NCI-H2081 (cell line): ENCODE measurements around the gene PPFIA1.

Experiments
- DNase-seq, 2 experiments: peaks; one replicate each; lab custom pipeline; 2025; lab: John Stamatoyannopoulos, UW

PPFIA1 gene

DNA sequence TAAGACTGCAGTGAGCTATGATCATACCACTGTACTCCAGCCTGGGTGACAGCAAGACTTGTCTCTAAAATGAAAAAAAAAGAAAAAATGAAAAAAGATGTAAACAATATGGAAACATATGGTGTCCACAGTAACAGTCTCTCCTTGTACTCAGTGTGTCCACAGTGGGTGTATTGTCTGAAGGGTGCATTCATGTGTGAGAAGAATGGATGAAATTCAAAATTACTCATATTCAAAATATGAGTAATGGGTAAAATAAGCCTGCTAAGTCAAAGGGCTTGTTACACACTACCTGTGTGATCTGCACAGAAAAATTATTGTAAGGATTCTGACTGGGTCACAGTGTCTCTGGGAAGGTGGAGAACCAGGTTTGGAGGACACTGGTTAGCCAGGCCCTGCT is 26.9 kb downstream of the PPFIA1 start:
- no peak for DNase-seq

DNA sequence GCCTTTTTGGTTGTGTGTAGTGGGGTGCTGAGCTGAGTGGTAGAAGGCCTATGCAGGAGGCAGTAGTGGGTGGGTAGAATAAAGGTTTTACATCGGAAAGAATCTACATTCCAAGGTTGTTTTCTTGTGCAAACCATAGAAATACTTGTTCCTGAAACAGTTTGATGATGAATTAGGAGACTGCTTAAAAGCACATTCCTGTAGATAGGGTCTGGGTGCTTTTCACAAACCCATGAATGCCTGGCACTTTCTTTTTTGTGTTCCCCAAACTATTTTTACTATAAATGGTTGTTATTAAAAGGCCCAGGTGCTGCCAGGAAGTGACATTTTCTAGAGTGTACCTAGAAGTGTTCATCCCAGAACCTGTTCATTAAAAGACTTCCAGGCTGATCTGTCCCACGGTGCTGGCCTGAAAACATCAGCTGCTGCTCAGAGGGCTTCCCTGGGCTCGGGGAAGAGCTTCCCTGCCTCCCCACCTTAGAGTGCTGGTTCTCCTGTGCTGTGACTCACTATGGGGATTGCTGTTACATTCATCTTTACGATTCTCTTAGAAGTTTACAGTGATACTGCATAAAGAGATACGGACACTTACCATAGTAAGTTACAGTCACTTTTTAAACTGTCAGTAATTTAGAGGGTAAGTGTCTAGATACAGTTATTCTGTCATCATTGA is 27.9 kb downstream of the PPFIA1 start:
- no peak for DNase-seq

DNA sequence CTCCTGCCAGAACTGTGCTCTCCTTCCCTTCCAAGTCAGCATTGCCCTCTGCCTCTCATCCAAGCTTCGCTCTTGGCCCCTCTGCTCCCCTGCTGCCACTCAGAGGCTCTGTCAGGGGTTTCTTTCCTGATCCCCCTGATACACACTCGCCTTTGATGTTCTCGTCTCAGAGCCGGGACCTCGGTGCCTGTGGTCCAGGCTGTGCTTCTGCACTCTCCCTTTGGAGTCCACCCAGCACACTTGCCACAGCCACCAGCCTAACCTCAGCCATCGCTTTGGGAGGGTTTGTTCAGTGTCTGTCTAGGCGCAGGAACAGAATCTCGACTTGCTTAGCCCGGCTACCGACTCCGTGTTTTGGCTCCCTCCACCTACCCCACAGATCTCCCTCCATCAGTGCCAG is 29.1 kb downstream of the PPFIA1 start:
- DNase-seq = no peak

DNA sequence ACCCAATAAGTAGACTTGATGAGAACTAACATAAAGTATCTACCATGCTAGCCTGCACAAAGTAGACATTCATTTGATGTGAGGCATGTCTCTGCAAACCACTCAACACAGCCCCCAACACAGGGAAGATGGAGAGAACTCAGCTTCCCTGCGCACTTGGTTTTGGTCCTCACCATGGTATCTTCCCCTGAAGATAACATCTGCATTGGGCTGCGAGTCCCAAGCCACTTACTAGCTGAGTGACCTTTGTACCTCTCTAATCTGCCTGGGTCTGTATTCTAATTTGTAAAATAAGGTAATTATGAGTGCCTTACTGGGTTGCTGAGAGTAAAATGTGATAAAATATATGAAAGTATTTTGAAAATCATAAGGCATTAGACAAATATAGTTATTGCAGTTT is 30.7 kb downstream of the PPFIA1 start:
- no peak for DNase-seq

DNA sequence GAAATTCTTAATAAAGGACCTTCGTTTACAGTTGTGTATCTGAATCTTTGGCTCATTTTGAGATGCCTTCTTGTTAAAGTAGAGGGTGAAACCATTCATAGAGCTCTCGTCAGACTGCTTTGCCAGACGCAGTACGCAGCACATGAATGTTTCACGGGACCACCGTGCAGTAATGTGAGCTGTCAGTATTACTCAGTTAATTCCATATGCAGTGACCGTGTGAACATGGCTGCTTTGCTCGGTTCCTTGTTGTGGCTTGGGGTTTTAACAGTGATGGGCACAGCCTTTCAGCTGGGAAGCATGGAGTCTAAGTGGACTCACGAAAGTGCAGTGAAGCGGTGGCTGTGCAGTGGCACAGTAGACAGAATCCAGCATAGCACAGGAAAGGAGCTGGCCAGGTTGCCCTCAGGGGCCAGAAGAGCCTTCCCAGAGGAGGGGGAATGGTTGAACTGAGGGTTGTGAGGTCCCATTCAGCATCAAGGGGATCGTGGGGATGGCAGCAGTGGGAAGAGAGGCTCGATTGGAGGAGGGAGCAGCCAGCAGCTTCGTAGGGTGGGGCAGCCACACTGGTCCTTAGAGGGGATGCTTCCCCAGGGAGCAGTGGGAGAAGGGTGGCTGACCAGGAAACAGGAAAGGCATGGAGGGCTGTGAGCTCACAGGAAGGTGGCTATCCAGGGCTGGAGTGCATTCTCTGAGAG is 31.4 kb downstream of the PPFIA1 start:
- DNase-seq = no peak

DNA sequence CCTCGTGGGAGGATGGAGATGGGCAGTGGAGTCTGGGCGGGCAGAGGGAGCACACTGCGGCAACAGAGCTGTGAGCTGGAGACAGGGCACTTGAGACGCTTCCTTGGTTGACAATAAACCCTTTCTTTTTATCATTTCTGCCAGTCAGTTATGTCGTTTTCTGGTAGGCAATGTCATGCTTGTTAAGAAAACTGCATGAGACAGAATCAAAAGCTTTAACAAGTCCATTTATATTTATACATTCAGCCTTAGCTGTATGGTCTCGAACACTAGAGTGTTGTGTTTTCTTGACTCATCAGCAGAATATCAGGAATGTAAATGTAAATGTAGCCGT is 31.9 kb downstream of the PPFIA1 start:
- no peak for DNase-seq

DNA sequence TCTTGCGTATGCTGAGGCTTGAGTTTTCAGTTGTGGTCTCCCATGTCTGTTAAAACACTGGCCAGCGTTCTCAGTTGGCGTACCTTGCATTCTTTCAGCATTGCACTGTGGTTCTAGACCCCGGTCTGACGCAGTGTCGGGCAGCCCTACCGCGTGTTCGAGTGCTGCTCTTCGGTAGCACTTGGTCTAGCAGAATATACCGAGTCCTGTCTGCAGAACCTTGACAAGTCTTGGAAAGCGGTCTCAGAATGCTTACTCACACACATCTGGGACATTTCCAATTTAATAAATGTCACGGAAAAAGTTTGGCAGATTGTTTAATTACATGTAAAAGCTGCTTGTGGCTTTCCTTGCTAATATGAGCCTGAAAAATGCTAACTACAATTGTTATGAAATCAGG is 32.6 kb downstream of the PPFIA1 start:
- no peak for DNase-seq

DNA sequence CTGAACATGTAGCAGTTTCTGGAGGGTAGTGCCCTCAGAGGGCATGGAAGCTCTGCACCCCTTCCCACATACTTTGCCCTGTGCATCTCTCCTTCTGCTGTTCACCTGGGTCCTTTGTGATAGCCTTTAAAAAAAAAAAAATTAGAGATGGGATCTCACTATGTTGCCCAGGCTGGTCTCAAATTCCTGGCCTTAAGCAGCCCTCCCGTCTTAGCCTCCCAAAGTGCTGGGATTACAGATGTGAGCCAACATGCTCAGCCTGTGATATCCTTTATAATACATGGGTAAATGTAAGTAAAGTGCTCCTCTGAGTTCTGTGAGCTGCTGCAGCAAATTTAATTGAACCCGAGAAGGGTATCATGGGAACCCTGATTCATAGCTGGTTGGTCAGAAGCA is 33.7 kb downstream of the PPFIA1 start:
- DNase-seq = no peak

DNA sequence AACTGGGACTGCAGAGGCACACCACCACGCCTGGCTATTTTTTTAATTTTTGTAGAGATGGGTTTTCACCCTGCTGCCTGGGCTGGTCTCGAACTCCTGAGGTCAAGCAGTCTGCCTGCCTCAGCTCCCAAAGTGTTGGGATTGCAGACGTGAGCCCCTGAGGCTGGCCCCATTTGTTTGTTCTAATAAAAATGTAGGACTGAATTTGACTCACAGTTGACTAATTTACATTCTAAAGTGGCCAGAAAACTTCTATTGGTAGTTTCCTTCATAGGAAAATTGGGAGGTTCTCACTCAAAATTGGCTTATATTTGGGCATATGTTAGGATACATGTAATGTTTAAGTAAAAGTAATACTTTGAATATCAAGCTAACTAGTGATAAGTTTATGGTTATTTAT is 35.0 kb downstream of the PPFIA1 start:
- no peak for DNase-seq

DNA sequence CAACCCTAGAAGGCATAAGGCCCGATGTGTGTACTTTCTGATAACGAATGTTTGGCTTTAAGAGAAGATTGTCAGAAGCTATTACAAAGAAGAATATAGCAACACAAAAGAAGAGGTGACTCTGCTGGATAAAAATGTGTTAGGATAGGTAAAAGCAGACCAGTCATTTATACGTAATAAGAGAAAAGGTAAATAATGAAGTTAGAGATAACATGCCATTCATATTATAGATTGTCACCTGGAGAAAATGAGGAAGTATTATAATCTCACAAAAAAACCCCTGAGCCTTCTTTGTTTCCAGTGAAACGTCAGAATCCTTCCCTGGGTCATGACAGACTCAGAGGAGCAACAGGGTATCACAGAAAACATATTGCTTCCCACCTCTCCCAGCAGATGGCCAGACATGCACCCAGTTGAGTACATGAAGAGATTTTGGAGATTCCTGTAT is 36.1 kb downstream of the PPFIA1 start:
- DNase-seq = peak in 1 of 2 experiments; percentile 74

DNA sequence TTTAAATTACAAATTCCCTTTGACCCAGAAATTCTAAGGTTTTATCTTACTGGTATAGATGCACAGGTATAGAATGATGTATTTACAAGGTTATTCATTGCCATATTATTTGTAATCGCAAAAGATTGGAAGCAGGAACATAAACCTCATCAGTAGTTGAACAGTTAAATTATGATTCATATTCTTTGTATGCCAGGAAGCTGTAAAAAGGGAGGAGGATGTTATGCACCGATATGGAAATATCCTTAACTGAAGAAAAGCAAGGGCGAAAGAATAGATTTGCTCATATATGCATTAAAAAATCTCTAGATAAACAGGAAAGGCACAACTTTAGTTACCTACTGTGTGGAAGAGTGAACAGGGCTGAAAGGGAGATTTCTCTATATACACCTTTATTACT is 36.7 kb downstream of the PPFIA1 start:
- no peak for DNase-seq

DNA sequence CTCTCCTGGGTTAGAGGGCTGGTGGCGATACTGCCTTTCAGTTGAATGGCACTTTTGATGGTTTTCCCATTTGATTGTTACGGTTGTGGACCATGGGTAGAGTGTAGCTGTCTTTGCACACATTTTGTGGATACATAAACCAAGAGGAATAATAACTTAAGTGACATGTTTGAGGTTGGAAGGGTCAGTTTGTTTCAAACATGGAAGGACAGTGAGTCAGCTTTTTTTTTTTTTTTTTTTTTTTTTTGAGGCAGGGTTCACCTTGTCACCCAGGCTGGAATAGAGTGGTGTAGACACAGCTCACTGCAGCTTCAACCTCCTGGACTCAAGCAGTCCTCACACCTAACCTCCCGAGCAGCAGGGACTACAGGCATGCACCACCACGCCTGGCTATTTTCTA is 41.1 kb downstream of the PPFIA1 start:
- no peak for DNase-seq

DNA sequence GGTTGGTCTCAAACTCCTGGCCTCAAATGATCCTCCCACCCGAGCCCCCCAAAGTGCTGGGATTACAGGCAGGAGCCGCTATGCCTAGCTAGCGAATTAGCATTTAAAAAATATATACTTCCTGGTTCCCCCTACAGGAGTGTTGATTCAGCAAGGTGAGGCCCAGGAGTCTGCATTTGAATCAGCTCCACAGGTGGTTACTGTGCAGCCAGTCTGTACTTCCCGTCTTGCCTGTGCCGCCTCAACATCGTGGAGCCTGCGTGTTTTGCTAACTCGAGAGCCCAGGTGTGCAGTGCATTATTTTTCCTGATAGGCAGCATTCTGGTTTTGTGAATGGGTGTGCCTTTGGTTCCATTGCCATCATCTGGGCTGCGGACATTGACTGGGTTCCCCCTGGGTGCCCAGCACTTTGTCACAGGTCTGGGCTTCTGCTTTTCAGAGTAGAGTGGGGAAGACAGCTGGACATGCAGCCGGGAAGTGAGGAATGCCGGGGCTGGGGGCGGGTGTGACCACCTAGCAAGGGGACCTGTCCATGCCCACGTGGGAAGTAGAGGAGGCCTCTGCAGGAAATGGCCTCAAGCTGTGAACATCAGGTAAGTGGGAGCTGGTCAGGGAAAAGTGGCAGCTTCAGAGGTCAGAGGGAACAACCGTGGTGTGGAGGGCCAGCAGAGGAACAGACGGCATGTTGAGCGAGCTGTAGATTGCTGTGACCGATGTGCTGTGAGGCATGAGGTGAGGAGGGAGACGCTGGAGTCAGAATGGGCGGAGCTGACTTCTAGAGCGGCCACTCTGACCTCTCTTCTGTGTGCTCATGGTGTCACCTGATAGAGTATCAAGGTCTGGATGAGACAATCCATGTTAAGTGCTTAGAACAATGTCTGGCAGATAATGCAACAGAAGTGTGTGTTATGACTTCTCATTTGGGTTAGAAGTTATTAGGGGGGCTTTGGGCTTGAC is 42.2 kb downstream of the PPFIA1 start:
- no peak for DNase-seq

DNA sequence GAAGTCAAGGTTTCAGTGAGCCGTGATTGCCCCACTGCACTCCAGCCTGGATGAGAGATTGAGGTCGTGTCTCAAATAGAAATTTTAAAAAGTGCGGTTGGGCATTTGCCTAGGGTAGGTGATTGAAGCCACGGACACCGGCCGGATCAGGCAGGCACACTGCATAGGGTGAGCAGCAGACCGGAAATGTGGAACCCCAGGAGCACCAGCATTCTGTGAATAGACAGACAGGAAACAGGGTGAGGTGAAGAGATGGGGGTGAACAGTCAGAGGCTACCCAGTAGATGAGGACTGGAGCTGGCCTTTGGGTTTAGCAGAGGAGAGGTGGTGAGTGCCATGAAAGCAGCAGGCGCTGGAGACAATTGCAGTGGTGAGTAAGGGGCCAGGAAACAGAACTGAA is 43.5 kb downstream of the PPFIA1 start:
- no peak for DNase-seq

DNA sequence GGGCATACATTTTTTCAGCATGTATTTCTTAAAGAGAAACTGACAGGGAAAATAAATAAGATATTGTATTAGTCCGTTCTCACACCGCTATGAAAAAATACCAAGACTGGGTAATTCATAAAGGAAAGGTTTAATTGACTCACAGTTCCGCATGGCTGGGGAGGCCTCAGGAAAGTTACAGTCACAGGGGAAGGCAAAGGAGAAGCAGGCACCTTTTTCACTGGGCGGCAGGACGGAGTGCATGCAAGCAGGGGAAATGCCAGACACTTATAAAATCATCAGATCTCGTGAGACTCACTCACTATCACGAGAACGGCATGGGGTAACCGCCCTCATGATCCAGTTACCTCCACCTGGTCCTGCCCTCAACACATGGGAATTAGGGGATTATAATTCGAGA is 44.2 kb downstream of the PPFIA1 start:
- no peak for DNase-seq

DNA sequence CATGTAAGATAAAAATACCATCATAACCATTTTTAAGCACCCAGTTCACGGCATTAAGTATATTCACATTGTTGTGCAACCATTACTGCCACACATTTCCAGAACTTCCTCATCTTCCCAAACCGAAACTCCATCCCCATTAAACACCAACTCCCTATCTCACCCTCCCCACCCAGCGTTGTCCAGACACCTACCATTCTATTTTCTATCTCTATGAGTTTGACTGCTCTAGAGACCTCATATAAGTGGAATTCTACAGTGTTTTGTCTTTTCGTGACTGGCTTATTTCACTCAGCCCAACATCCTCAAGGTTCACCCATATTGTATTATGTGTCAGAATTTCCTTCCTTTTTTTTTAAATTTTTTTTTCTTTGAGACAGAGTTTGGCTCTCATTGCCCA is 45.2 kb downstream of the PPFIA1 start:
- DNase-seq = no peak

DNA sequence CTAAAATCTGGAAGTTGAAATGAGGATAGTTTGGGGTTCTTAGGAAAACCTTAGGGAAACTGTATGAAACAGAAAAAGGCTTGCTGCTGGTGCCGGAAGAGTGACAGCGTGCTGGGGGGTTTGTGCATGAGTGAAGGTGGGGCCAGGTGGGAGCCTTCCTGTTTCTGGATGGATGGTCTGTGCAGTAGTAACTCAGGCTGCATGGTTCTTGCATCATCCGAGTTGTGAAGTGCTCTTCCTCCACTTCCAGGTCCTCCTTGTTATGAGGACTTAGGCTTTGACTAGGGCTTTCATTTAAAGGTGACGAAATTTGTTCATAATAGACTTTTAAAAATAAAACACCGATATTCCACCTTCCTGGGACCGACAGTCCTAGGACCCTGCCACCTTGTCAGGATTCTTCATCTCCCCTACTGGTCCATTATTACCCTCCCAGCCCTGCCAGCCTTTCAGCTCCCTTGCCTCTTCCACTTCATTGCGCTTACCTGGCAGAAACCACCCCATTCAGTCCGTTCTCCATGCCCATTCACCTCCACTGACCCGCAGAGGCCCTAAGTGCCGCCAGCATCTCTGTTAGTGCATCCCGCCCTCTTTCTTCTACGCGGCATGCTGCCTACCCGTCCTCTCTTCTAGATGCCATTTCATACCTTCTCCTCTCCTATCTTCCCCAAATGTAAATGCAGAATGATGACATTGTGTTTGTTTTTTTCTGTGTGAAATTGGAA is 47.3 kb downstream of the PPFIA1 start:
- no peak for DNase-seq

DNA sequence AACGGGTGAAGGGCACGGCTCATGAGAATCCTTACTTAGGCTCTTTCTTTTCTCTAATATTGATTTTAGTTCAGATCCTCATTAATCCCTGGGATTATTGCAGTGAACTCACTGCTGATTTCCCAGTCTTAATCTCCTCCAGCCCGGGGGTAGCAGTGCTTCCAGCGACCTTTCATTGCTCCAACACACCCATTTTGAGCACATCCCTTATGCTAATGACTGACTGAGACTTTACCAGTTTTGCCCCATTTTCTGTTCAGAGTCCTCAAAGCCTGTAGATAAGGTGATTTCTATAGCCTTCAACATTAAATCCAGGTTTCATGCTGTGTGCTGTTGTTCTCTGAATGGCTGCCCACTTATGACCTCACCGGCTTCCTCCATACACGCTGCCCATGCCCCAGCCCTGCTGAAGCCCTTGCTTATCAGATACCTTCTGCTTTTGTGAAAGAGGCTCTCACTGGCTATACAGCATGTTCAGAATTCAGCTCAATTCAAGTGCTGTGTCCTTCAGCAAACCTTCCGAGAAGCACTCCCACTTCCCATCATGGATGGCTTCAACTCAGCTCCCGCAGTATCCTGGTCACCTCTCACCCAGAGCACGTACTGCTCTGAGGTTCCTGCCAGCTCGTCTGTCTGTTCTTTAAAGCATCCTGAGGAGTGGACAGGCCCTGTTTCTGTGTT is 49.0 kb downstream of the PPFIA1 start:
- DNase-seq = no peak

DNA sequence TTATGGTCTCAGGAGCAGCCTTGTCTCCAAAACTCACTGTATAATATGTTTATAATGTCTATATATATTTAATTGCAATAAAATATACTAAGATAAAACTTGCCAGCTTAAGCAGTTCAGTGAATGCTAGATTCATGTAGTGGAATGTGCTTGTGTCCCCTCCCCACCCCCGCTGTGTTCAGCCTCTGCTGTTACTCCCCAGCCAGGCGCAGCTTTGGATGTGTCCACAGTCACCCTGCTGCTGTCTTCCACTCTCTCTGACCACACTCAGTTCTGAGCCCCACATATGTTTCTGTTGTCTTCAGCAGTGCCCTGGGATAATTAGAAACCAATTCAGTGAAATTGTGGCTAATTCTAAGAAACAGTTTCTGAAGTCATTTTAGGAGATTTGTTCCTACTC is 52.2 kb downstream of the PPFIA1 start:
- no peak for DNase-seq

DNA sequence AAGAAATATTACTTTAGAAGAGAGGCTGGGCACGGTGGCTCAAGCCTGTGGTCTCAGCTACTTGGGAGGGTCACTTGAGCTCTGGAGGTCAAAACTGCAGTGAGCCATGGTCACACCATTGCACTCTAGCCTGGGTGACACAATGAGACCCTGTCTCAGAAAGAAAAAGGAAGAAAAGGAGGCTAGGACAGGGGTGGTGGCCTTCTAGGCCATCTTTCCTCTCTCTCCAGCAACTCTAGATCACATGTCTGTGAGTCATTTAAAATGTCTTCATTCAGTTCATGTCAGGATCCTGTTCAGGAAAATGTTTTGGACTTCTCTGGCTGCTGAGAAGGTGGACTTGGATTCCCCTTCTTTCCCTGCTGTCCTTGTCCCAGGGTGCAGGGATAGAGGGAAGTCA is 53.3 kb downstream of the PPFIA1 start:
- no peak for DNase-seq

DNA sequence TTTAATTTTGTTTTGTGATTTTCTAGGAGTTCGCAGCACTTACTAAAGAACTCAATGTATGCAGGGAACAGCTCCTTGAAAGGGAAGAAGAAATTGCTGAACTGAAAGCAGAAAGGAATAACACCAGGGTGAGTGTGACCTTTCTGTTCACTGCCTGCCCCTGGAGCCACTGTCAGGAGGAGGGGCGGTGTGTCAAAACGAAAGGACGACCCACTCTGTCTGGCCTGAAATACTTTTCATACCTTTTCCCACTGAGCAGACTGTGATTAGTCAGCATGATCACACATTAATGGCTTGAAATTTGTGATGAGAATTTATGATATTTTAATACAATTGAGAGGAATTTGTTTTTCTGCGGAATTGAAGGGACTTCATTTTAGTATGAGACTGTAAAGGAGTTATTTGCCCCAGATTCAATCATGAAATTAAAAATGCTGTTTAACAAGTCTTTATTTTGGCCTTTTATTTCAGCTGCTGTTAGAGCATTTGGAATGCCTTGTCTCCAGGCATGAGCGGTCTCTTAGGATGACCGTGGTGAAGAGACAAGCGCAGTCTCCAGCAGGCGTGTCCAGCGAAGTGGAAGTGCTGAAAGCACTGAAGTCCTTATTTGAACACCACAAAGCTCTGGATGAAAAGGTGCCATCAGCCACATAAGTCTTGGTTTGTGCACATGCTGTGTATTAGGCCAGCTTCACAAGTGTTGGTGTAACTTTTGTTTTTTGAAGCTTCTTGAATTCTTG is 54.1 kb downstream of the PPFIA1 start:
- no peak for DNase-seq
